DND-41 (cell line): Measurements from ENCODE around the gene ANO2.

Experiments used
- ATAC-seq: fragments of 200-7000 bp; cut with Tn5 transposase; 3 replicates; pipeline ENCODE4 v1.9.1; 2021; ENCODE audit warnings: low read depth; ENCODE audit not compliant: insufficient read depth
- DNase-seq: peaks from one replicate; pipeline ENCODE4 v3.0.0-alpha.2; 2020
- H2AFZ ChIP-seq: 2 replicates; pipeline ENCODE4 v1.6.0; 2012; ENCODE audit warnings: low read depth, low read length
- H3K27ac ChIP-seq: 2 replicates; pipeline ENCODE4 v1.5.1; 2012; ENCODE audit warnings: low read length, inconsistent platforms
- H3K27me3 ChIP-seq: fragments of 200-600 bp; sonication (generic); 2 replicates; pipeline ENCODE4 v1.6.0; 2012; ENCODE audit warnings: low read length, mild to moderate bottlenecking, inconsistent platforms; ENCODE audit not compliant: insufficient read depth, poor library complexity
- H3K36me3 ChIP-seq: 2 replicates; pipeline ENCODE4 v1.5.1; 2012; ENCODE audit warnings: low read length, inconsistent platforms; ENCODE audit not compliant: insufficient read depth
- H3K4me1 ChIP-seq: 2 replicates; pipeline ENCODE4 v1.5.1; 2012; ENCODE audit warnings: mild to moderate bottlenecking, low read length; ENCODE audit not compliant: insufficient read depth
- H3K4me2 ChIP-seq: 2 replicates; pipeline ENCODE4 v1.6.0; 2012; ENCODE audit warnings: mild to moderate bottlenecking, moderate library complexity, low read length, inconsistent platforms; ENCODE audit not compliant: insufficient read depth
- H3K4me3 ChIP-seq, 2 experiments: fragments of 200-600 bp in 1 of 2; shearing (Covaris generic) in 1 of 2; 2 replicates each; pipeline ENCODE4 v1.5.1; 2012 to 2016; ENCODE audit warnings: inconsistent platforms in 2 of 2, low read length in 2 of 2, mild to moderate bottlenecking in 2 of 2, low read depth in 1 of 2, moderate library complexity in 1 of 2
- H3K79me2 ChIP-seq: 2 replicates; pipeline ENCODE4 v1.6.0; 2012; ENCODE audit warnings: low read length, inconsistent platforms; ENCODE audit not compliant: insufficient read depth
- H3K9ac ChIP-seq: 2 replicates; pipeline ENCODE4 v1.6.0; 2012; ENCODE audit warnings: low read depth, mild to moderate bottlenecking, inconsistent platforms, low read length, moderate library complexity
- H3K9me3 ChIP-seq: 2 replicates; pipeline ENCODE4 v1.5.1; 2012; ENCODE audit warnings: low read length, moderate library complexity, mild to moderate bottlenecking, inconsistent platforms; ENCODE audit not compliant: insufficient read depth, severe bottlenecking
- H4K20me1 ChIP-seq: 2 replicates; pipeline ENCODE4 v1.6.0; 2012; ENCODE audit warnings: low read length; ENCODE audit not compliant: insufficient read depth
- CTCF ChIP-seq: IDR thresholded peaks from 2 replicates; pipeline ENCODE4 v1.5.1; 2012; ENCODE audit warnings: borderline replicate concordance, low read length, moderate library complexity, mild to moderate bottlenecking; ENCODE audit not compliant: poor library complexity, severe bottlenecking; ENCODE audit errors: extremely low read depth
- EZH2 ChIP-seq: IDR thresholded peaks from 3 replicates; pipeline ENCODE4 v1.6.1; 2012; ENCODE audit warnings: borderline replicate concordance, low read depth, mild to moderate bottlenecking, moderate library complexity, low read length, inconsistent platforms; ENCODE audit not compliant: severe bottlenecking

ANO2 gene

GRCh38 chr12:5643266-5643665 is 301.8 kb downstream of the ANO2 start:
- Histone ChIP-seq H3K4me2 (no peak overlapping the region), H3K36me3 (no peaks in the 10 kb centered on the region), H2AFZ (no peak overlapping the region), H3K79me2 (no peaks in the 10 kb centered on the region), H3K9ac (no peak overlapping the region), H3K27me3 (peaks cover 4% of the 10 kb centered on the region), H3K4me1 (no peaks in the 10 kb centered on the region), H3K4me3 (no peak overlapping the region), H3K9me3 (no peaks in the 10 kb centered on the region), H4K20me1 (no peaks in the 10 kb centered on the region), H3K27ac (no peak overlapping the region)
- DNase-seq (no peak), ATAC-seq (no peak)
- TF ChIP-seq CTCF (no peak), EZH2 (no peak)

DNA sequence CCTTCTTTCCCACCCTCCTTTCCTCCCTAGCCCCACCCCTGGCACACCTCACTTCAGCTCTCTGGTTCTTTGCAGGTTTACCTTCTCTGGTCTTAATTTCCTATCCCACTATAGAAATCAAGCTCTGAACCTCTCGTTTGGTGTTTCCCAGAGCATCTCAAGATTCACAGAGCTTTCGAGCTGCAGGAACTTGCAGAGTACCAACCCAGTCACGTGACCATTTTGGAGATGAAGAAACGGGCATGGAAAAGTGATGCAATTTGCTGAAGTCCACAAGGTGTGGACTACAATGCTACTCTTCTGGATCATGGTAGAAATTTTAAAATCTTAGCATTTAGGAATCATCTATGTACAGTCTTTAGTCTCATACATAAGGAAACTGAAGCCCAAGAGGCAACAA is 307.4 kb downstream of the ANO2 start:
- Histone ChIP-seq H3K36me3 (no peaks in the 10 kb centered on the region), H2AFZ (no peak overlapping the region), H3K4me1 (no peaks in the 10 kb centered on the region), H4K20me1 (no peaks in the 10 kb centered on the region), H3K4me3 (no peak overlapping the region), H3K4me2 (no peak overlapping the region), H3K27me3 (peaks cover 6% of the 10 kb centered on the region), H3K79me2 (no peaks in the 10 kb centered on the region), H3K9me3 (no peaks in the 10 kb centered on the region), H3K27ac (no peak overlapping the region), H3K9ac (no peak overlapping the region)
- ATAC-seq (no peak), DNase-seq (no peak)
- TF ChIP-seq CTCF: no peak
- no peak for TF ChIP-seq EZH2

DNA sequence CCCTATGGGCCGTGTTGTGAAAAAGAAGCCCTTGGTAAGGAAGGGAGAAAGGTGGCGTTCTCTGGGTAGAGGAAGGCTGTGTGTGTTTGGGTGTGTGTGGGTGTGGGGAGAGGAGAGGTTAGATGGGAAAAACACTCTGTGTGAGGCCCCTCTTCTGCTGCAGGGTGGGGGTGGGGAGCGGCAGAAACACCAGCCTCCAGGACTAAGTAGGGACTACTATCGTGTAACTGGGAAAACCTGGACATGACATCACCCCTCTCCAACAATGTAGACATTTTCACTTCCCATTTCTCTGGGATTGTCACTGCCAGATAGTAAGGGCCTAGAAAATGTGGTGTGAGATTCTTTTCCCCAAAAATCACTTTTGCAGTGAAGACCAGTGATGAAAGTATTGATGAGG is 308.2 kb downstream of the ANO2 start:
- no peaks in the 10 kb centered on the region for H3K9me3 ChIP-seq
- ATAC-seq (no peak), DNase-seq (no peak)
- no peaks in the 10 kb centered on the region for H3K36me3 ChIP-seq
- H4K20me1 ChIP-seq: no peaks in the 10 kb centered on the region
- H3K9ac ChIP-seq: no peak overlapping the region
- H2AFZ ChIP-seq: no peak overlapping the region
- TF ChIP-seq EZH2 (no peak), CTCF (no peak)
- H3K4me3 ChIP-seq: no peak overlapping the region
- H3K79me2 ChIP-seq: no peaks in the 10 kb centered on the region
- peaks cover 7% of the 10 kb centered on the region for H3K27me3 ChIP-seq
- no peak overlapping the region for H3K4me2 ChIP-seq
- no peaks in the 10 kb centered on the region for H3K4me1 ChIP-seq
- H3K27ac ChIP-seq: no peak overlapping the region

DNA sequence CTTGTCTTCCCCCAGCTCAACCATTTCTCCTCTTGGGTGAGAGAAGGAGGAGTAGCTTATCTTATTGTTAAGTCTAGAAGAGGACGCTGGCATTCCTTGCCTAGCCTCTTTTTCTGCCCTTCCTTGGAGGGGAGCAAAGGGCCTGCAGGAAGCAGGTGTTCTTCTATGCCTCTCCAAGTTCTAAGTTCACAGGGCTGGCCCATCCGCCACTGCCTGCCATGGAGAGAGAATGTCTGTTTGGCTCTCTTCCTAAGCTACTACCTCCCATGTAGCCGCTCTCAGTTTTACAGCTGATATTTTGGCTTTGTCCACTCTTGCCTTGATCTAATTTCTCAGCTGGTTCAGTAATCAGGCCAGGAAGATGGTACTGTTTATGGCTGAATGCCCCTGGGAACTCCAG is 312.0 kb downstream of the ANO2 start:
- TF ChIP-seq CTCF (no peak), EZH2 (no peak)
- DNase-seq: no peak
- Histone ChIP-seq H3K4me2 (no peak overlapping the region), H3K4me1 (no peaks in the 10 kb centered on the region), H3K36me3 (no peaks in the 10 kb centered on the region), H3K9ac (no peak overlapping the region), H3K79me2 (no peaks in the 10 kb centered on the region), H3K27me3 (peaks cover 14% of the 10 kb centered on the region), H3K27ac (no peak overlapping the region), H3K9me3 (no peaks in the 10 kb centered on the region), H2AFZ (no peak overlapping the region), H3K4me3 (no peak overlapping the region), H4K20me1 (peaks cover 5% of the 10 kb centered on the region; the same call in 1 of the 2 replicates)
- ATAC-seq: no peak
